ENCODE measurements around the gene BCAP29.

GRCh38 chr7:107627002-107627401 is 47.0 kb downstream of the BCAP29 start:
- TF ChIP-seq POLR2A (IDR thresholded peaks at IDR 0.05; ENCODE audit: low read depth, low read length), result no peak
- TF ChIP-seq CTCF (IDR thresholded peaks at IDR 0.05; ENCODE audit: extremely low read depth in 1 of 2, insufficient read depth in 1 of 2, low read depth in 1 of 2, low read length in 2 of 2), result no peak
- no peak for TF ChIP-seq POLR2AphosphoS5 (IDR thresholded peaks at IDR 0.05; ENCODE audit: insufficient read depth, low read depth, low read length)

Data from endothelial cell of umbilical vein (primary cell).